Measurements from ENCODE around the gene ZSCAN26. TPM values are rescaled to one million over a fixed set of nuclear protein-coding genes. Genes with fewer than 3 reads are reported as not detected.

The ZSCAN26 gene
- total and polyA plus RNA-seq, 4 donors: 2.8 to 9.7 (median 6.1) TPM

- no peak for TF ChIP-seq CTCF (IDR thresholded peaks at IDR 0.05; ENCODE audit: low read depth, low read length, missing input control)
Measured at GRCh38 chr6:28232785-28233184, 34.2 kb upstream of the ZSCAN26 start (continued).

DNA sequence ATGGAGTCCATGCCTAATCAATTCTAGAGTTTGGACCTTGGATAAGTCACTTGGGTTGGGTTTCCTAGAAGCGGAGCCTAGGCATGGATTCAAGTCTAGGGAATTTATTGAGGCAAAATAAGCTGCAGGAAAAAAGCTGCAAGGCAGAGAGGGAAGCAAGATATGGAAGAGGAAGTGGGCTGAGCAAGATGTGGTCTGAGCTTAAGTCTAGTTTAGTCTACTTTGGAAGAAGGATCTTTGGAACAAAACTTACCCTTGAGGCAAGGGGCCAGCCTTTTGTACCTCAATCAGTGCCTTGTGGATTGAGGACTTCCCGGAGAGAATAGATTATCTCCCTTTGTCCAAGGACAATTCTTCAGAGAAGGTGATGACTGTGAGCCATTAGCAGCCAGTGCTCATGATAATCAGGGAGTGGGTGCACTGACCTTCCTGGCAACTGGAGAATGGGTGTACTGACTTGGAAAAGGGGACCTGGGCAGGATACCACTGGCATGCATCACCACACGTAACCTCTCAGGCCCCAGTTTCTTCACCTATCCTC lies 31.0 kb upstream of the ZSCAN26 start:
- no peak for TF ChIP-seq CTCF (IDR thresholded peaks at IDR 0.05; ENCODE audit: low read depth, low read length, missing input control)
- no peak for TF ChIP-seq SP1 (IDR thresholded peaks at IDR 0.05)
- no peak for TF ChIP-seq NR2F2 (IDR thresholded peaks at IDR 0.05)
- no peak for TF ChIP-seq JUND (IDR thresholded peaks at IDR 0.05)
- TF ChIP-seq TAF1 (conservative IDR thresholded peaks at IDR 0.05): no peak
- TF ChIP-seq YY1 (IDR thresholded peaks at IDR 0.05): no peak
- no peak for TF ChIP-seq MAX (IDR thresholded peaks at IDR 0.05)
- no peak for TF ChIP-seq REST (IDR thresholded peaks at IDR 0.05)
- TF ChIP-seq HNF4A (conservative IDR thresholded peaks at IDR 0.05): no peak
- no peak for TF ChIP-seq EGR1 (IDR thresholded peaks at IDR 0.05; ENCODE audit: low read depth in 2 of 2)
- TF ChIP-seq RXRA (IDR thresholded peaks at IDR 0.05): no peak
- no peak for TF ChIP-seq FOXA1 (IDR thresholded peaks at IDR 0.05)
- TF ChIP-seq FOXA2 (IDR thresholded peaks at IDR 0.05): no peak
- no peak for TF ChIP-seq GABPA (IDR thresholded peaks at IDR 0.05 in 1 of 2, conservative IDR thresholded peaks at IDR 0.05 in 1 of 2)
- no peak for TF ChIP-seq RAD21 (IDR thresholded peaks at IDR 0.05)
- H3K4me3 ChIP-seq (ENCODE audit: low read depth in 1 of 3, low read length in 3 of 3): no peak overlapping the region
- H3K27me3 ChIP-seq (ENCODE audit: control insufficient read depth in 4 of 4, insufficient read depth in 4 of 4, low read length in 3 of 4): no peaks in the 10 kb centered on the region
- no peak overlapping the region for H3K27ac ChIP-seq (ENCODE audit: low read depth in 1 of 2, low read length in 2 of 2)
- no peak overlapping the region for H3K9ac ChIP-seq (ENCODE audit: low read depth in 1 of 2, low read length in 2 of 2)
- 85% methylated on average over 3 of the region's 3 CpGs for WGBS
- peaks cover 0 to 5% (median under 1%) of the 10 kb centered on the region in 4 donors for H3K9me3 ChIP-seq (ENCODE audit: control insufficient read depth in 4 of 4, low read length in 3 of 4)
- peaks cover 1 to 19% (median 13%) of the 10 kb centered on the region in 4 donors for H3K36me3 ChIP-seq (ENCODE audit: control insufficient read depth in 4 of 4, insufficient read depth in 3 of 4, low read depth in 1 of 4, low read length in 3 of 4)
- DNase-seq (ENCODE audit: low spot score): no peak
- H3K4me1 ChIP-seq (ENCODE audit: control insufficient read depth in 4 of 4, insufficient read depth in 4 of 4, low read length in 3 of 4): no peaks in the 10 kb centered on the region
